ELF-1 (cell line): ENCODE data around the gene MRM1.

Experiments
- DNase-seq: peaks from one replicate; pipeline ENCODE4 v3.0.0-alpha.2; 2016; ENCODE audit warnings: low read depth, low spot score

MRM1 gene

DNA sequence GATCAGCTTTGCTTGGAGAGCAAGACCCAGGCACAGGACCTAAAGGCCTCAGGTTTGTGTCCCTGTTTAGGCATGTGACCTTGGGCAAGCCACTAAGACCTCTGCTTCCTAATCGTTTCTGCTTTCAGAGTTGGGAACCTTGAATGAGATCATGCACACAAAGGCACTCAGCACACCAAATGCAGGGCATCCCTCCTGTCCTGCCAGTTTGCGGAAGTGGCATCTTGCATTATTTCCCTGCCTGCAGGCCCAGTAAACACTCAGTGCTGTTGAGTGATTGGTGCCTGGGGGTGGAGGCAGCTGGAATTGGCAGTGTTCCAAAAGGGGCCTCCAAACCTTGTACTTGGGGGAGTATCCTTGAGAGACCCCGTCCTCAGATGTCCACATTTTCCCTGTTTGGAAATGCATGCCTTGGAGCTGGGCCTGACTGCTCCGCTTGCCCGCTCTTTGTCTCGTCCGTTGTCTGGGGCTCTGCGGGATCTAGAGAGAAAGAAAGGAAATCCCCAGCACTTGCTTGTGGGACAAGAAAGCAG is 28.7 kb downstream of the MRM1 start:
- DNase-seq, result no peak

DNA sequence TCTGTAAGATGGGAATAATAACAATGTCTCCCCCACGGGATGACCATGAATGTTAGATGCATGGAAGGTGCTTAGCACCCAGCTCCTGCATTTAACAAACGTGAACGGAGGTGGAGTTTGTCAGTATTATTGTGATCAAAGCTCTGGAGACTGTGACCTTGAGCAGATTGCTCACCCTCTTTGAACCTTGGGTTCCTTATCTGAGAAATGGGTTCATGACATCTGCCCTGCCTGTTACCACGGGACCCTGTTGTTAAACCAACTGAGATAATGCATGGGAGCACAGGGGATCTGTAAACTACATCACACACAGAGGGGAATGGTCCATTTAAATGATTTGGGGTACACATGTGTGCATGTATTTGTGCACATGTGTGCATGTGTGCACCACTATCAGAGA is 29.6 kb downstream of the MRM1 start:
- DNase-seq, result no peak

DNA sequence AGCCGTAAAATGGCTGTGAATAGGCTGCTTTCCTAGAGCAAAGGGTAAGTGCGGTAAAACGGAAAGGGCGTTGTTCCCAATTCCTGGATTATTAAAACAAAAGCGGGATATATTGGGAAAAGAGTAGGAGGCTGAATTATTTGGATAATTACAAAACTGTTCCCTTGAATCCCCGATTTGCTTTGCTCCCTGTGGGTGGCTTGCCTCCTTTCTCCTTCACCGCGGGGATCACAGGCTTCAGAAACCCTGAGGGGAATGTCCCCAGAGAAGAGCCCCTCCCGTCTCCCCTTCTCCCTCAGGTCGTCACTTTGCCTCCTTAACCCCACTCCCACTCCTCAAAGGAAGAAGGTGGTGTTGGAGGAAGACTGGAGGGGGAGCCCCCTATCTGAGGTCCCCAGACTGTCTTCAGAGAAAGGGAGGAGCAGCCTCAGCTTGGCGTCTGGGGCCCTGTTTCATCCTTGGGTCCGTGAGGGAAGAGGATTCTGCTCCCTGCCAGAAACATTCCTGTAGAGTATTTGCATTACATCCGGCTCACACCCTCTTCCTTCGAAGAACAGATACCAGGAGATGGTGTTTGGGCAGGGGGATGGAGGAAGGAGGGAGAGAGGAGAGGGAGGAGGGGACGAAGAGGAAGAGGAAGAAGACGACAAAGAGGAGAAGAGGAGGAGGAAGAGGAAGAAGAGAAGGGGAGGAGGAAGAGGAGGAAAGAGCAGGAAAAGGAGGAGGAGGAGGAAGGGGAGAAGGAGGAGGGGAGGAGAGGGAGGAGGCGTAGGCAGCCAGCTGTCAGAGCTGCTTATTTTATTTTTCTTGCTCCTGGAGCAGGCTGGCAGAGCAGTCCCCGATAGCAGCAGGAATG is 31.8 kb downstream of the MRM1 start:
- DNase-seq, result peak; percentile 38

DNA sequence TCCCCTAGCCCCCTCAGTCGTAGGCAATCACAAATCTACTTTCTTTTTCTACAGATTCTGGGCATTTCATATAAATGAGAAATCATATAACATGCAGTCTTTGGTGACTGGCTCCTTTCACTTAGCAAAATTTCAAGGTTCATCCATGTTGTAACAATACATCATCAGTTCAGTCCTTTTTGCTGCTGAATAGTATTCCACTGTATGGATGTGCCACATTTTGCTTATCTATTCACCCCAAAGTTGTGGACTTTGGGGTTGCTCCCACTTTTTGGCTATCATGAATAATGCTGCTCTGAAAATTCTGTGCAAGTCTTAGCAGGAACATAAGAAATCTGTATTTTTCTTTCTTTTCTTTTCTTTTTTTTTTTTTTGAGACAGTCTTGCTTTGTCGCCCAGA is 39.0 kb downstream of the MRM1 start:
- DNase-seq, result no peak

DNA sequence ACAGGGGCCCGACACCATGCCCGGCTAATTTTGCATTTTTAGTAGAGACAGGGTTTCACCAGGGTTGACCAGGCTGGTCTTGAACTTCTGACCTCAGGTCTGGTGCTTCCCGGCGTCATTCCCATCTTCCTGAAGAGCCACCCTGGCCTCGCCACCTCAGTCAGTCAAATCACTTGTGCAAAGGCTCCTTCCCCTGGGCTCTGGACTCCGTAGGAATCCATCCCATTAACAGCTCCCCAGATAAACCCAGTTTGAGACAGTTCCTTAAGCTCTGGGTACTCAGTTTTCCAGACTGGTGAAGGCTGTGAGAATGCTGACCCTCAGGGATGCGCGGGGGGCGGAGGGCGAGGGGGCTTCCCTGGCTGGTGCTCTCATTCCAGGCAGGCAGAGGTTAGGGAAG is 39.5 kb downstream of the MRM1 start:
- DNase-seq, result no peak

DNA sequence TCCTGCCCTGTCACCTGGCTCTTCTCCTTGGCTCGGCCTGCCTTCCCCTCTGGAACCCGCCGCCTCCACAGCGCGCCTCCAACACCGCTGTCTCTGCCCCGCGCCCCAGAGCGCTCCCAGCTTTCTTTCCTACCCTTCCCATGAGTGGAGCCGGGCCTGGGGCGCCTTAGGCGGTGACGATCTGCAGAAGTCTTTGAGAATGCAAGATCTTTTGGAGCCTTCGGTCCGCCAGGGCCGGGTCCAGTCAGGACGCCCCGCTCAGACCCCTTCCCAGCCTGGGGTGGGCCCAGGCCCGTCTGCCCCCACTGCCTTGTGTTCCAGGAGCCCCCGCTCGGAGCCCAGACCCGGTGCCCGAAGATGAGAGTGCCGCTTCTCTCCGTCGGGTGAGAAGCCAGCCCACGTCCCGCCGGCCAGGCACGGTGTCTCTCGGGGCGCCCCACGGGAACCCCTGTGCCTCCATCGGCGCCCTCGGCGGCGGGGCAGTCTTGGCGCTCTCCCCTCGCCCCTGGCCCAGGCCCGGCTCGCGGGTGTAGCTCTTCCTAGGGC is 40.0 kb downstream of the MRM1 start:
- peak; percentile 46 for DNase-seq

DNA sequence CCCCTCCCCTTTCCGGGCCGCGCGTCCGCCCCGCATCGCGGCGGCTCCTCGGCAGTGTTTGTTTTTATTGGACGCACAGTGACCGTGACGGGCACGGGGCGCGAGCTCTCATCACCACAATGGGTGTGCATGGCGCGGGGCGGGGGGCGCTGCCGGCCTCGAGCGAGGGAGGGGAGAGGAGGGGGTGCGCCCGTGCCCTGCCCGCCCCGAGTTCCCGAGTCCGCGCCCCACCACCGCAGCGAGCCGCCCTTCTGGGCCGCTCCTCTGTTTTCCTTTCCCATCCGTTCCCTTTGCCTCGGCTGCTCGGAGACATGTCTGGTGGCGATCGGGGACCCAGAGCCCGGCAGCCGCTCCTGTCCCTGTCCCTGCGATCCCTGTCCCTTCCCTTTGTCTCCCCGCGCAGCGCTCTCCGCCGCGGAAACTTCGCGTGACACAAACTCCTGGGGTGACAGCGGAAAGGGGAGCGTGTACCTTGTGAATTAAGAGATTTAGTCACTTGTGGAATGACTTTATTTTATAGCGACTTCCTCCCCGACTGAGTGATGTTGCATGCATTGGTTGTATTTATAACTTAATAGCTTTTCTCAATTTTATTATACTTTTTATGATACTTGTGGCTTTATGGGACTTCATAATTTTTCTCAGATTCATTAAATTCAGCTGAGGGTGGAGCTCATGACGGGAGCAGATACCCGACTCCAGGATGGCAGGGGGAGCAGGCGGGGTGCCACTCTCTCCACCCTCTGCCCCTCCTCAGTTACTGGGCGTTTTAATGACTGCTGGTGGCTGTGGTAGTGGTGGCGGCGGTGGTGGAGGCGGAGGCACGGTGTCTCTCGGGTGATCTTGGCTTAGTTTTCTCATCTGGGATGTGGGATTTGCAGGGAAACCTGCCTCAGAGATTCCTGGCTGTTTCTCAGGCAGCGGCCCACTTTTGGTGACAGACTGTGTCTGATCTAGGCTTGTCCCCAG is 40.8 kb downstream of the MRM1 start:
- no peak for DNase-seq

DNA sequence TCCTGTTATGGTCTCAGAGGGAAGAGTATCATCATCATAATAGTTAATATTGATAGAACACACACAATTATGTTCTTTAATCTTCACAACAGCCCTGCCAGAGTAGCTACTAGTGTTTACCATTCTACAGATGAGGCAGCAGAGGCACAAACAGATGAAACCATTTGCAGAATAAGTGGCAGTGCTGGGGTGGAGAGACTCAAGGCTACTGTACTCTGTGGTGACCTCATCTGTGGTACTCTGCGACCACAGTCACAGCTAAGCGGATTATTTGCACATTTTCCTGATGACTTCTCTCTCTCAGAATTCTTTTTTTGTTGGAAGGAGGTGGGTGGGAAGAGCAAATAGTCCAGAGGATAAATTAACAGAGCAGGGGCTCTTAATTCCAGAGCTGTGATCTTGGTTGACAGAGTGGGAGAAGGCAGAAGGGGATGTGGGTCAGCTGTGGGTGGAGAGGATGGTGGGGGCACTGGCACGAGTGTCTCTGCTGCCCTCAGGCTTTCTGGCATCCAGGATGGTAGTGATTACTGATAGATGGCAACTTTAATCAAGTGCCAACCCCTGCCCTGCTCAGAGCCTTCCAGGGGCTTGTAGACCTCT is 41.8 kb downstream of the MRM1 start:
- no peak for DNase-seq

DNA sequence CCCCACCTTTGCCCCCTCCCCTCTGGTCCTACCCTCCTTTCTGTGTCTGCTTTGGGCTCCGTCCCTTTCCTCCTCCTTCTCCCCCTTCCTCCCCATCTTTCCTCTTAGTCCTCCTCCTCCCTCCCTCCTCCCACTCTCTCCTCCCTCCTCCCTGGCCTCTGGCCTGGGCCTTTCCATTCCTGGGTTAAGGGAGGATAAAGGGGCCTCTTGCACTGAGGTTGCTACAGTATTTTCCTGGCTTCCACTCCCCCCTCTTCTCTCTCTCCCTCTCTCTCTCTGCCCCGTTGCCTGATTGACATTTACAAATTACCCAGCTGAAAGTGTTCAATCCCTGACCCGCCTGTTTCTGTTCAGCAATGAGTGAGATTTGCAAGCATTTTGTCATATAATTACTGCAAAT is 44.0 kb downstream of the MRM1 start:
- no peak for DNase-seq

DNA sequence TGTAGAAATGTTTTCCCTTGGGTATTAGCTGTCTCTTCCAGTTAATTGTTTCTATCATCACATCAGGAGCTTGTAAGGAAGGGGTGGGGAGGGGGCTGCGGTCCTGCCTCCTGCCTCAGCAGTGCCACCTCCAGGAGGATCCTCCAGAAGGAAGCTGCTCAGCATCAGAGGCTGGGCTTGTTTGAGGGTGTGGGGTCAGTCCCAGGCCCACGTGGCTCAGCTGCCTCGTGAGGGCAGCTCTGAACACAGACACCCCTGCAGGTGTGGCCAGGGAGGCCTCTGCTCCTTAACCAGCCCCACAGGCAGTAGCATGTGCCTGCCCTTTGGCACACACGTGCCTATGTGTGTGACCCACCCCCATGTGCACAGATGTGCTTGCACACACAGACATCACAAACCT is 46.3 kb downstream of the MRM1 start:
- peak; percentile 54 for DNase-seq

DNA sequence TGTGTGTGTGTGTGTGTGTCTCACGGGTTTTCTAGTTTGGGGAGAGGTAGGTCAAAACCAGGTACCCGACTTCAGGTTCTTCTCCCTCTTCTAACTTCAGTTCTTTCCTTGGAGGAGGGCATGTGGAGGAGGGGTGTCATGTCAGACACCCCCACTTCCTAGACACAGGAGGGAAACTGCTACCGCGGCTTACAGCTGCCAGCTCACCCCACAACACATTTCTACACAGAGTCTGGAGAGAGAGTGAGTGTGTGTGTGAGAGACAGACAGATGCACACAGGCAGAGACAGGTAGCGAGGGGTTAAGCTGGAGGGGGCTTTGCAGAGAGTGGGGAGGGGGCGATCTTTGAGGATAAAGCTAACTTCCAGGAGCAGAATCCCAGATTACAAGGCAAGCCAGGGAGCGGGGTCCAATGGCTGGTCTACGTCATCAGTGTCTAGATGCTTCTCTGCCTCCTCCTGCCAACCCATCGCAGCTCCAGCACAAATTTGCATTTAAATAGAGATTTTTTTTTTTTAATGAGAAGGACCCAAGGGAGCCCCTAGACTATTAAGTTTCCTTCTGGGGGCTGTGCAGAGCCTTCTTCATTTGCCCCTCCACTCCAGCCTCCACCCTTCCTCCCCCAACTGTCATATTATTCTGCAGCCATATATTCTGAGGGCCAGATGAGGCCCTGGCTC is 48.9 kb downstream of the MRM1 start:
- no peak for DNase-seq

DNA sequence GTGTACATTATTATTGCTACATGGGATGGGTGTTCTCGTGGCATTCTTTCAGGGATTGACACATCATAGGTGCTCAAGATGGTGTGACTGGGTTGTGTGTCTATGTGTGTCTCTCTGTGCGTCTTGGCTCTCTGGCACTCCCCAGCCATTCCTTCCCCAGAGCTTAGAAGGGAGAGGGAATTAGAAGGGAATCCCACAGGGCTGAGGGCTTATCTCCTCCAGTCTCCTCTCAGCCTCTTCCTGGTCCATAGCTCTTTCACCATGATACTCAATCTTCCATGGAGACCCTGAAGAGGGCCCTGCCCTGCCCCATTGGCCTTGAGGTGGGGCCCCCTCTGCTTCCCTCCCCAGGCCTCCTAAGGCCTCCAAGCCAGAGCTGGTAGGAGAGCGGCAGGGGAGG is 52.0 kb downstream of the MRM1 start:
- no peak for DNase-seq

DNA sequence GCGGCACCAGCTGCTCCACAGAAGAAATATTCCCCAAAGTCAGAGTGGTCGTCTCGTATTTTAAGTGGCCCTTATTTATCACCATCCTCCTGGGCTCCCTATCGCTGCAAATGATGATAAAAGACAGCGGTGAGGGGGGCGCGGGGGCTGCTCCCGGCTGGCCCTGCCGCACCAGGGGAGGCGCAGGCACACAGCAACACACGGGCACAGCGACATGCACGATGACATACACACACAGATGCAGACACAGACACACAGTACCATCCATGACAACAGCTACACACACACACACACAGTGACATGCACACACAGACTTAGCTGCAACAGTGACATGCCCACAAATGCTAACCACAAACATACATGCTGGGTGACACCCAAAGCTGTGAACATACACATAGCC is 52.5 kb downstream of the MRM1 start:
- no peak for DNase-seq

DNA sequence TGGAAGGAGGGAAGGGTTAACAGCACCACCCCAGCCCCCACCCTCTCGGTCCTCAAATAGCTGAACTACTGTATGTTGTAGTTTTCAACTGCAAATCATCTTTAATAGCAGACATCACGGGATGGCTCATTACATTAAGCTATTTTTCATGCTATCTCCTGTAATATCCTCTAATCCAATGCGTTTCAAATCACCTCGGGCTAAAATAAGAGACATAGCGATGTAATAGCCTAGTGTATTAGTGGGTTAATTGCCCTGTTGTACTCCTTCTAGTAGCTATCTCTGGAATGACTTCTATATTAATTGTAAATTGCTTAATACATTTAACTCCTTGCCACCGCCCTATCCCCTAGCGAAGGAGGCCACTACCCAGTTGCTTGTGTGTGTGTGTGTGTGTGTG is 54.3 kb downstream of the MRM1 start:
- no peak for DNase-seq

DNA sequence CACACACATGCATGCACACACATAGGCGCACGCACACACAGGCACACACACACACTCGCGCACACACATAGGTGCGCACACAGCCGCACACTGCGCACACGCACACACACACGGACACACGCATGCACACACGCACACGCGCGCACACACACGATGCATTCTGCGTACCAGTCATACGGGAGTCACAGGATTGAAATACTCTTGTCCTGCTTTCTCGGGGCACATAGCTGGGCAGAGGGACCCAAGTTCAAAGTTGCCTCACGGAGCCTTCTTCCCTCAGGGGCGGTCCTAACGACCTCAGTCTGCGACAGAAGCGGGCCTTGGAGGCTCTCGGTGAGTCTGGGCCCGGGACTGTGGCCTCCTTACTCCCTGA is 56.0 kb downstream of the MRM1 start:
- DNase-seq, result no peak

DNA sequence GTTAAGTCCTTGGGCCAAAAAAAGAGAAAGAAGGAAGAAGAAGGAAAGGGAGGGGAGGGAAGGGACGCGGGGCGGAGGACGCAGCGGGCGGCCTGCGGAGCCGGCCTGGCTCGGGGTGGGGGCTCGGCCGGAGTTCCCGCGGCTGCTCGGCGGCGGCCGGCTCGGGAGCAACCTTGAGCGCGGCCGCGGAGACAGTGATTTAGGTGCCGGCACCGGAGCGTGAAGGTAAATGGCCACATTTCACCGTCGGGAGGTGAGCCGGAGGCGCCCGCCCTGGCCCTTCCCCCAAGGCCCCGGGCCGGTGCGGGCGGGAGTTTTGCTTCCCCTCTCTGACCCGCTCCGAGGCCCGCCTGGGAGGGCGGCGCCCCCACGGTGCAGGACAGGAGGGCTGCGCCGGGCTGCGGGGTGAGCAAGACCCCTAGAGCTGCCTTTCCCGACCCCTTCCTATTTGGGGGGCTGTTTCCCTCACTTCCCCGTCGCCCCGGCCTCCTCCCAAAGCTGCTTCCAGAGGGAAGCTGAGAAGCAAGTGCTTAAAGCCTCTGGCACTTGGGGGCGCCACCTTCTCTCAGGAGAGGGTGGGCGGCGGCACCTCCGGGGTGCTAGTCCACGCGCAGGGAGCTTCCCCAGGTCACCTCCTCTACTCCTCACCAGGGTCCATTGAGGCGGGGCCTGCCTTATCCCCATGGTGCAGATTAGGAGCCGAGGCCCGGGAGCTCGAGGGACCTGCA is 56.5 kb downstream of the MRM1 start:
- DNase-seq, result peak; percentile 44
